GM21526 (cell line): ENCODE data around the gene SMTNL1.
A peak's percentile ranks its signal among the peaks of the same experiment; 100 is the strongest.

Experiments
- ATAC-seq: cut with Tn5 transposase; IDR thresholded peaks from one replicate; pipeline ENCODE4 v1.9.1; 2021; ENCODE audit warnings: moderate library complexity; ENCODE audit not compliant: unreplicated experiment, low FRiP score

SMTNL1 gene

GRCh38 chr11:57536947-57537619, at the start of gene SMTNL1:
Gene SMTNL1 (plus strand): TSS chr11:57537595. CDS start chr11:57542643, 5,048 bp downstream.
- no peak for ATAC-seq

- no peak for ATAC-seq
Observed at GRCh38 chr11:57487920-57488659, 49.3 kb upstream of the SMTNL1 start.

- ATAC-seq, result no peak
Observed at GRCh38 chr11:57490456-57491248, 46.7 kb upstream of the SMTNL1 start.

- ATAC-seq, result no peak
Observed at GRCh38 chr11:57491371-57492061, 45.9 kb upstream of the SMTNL1 start.

GRCh38 chr11:57493507-57494503, 43.6 kb upstream of the SMTNL1 start:
- peak; percentile 68 for ATAC-seq

GRCh38 chr11:57496109-57496820, 41.1 kb upstream of the SMTNL1 start:
- no peak for ATAC-seq

GRCh38 chr11:57497303-57498247, 39.8 kb upstream of the SMTNL1 start:
- ATAC-seq, result no peak

GRCh38 chr11:57498540-57498939, 38.9 kb upstream of the SMTNL1 start:
- no peak for ATAC-seq

GRCh38 chr11:57499413-57499982, 37.9 kb upstream of the SMTNL1 start:
- no peak for ATAC-seq

GRCh38 chr11:57499983-57500461, 37.4 kb upstream of the SMTNL1 start:
- no peak for ATAC-seq

- no peak for ATAC-seq
Observed at GRCh38 chr11:57500515-57500914, 36.9 kb upstream of the SMTNL1 start.

- no peak for ATAC-seq
Observed at GRCh38 chr11:57500926-57501325, 36.5 kb upstream of the SMTNL1 start.

GRCh38 chr11:57501953-57502352, 35.4 kb upstream of the SMTNL1 start:
- ATAC-seq, result no peak

GRCh38 chr11:57502376-57502775, 35.0 kb upstream of the SMTNL1 start:
- no peak for ATAC-seq

- ATAC-seq, result no peak
Observed at GRCh38 chr11:57502870-57503269, 34.5 kb upstream of the SMTNL1 start.

GRCh38 chr11:57504511-57504910, 32.9 kb upstream of the SMTNL1 start:
- no peak for ATAC-seq

- ATAC-seq, result no peak
Observed at GRCh38 chr11:57506522-57506921, 30.9 kb upstream of the SMTNL1 start.
